GM06990 (cell line): ENCODE measurements around the gene MINDY4.

ENCODE experiments used
- DNase-seq: peaks from one replicate; pipeline ENCODE4 v3.0.0-alpha.2; 2011; ENCODE audit not compliant: insufficient read length; ENCODE audit errors: extremely low read depth
- H3K27me3 ChIP-seq: replicated peaks from 2 replicates; pipeline ENCODE4 v1.6.0; 2011; ENCODE audit warnings: low read length; ENCODE audit not compliant: control insufficient read depth, insufficient read depth
- H3K36me3 ChIP-seq: 2 replicates; pipeline ENCODE4 v1.5.1; 2011; ENCODE audit warnings: low read length; ENCODE audit not compliant: control insufficient read depth, insufficient read depth
- H3K4me3 ChIP-seq: replicated peaks from 2 replicates; pipeline ENCODE4 v1.5.1; 2011; ENCODE audit warnings: low read depth, mild to moderate bottlenecking, control low read depth, low read length
- CTCF ChIP-seq: IDR thresholded peaks from 2 replicates; pipeline ENCODE4 v1.5.1; 2011; ENCODE audit warnings: low read length, control low read depth, mild to moderate bottlenecking, inconsistent platforms; ENCODE audit not compliant: insufficient read depth, poor library complexity, severe bottlenecking

Gene MINDY4

GRCh38 chr7:30770845-30771173 is 408 bp upstream of the MINDY4 start:
- Histone ChIP-seq H3K4me3 (peak overlapping the region; percentile 83), H3K27me3 (no peaks in the 10 kb centered on the region), H3K36me3 (no peaks in the 10 kb centered on the region)
- TF ChIP-seq CTCF: no peak
- DNase-seq: no peak

GRCh38 chr7:30771880-30772425 is 736 bp downstream of the MINDY4 start:
- peak; percentile 24 for DNase-seq
- no peak for TF ChIP-seq CTCF
- no peaks in the 10 kb centered on the region for H3K27me3 ChIP-seq

GRCh38 chr7:30772984-30773383 is 1.8 kb downstream of the MINDY4 start:
- no peaks in the 10 kb centered on the region for H3K27me3 ChIP-seq

More at GRCh38 chr7:30771880-30772425, 736 bp downstream of the MINDY4 start:
- H3K36me3 ChIP-seq: no peaks in the 10 kb centered on the region
- H3K4me3 ChIP-seq: peak overlapping the region; percentile 83

GRCh38 chr7:30775992-30776391 is 4.8 kb downstream of the MINDY4 start:
- no peak for DNase-seq
- TF ChIP-seq CTCF: no peak
- Histone ChIP-seq H3K4me3 (no peak overlapping the region), H3K36me3 (no peaks in the 10 kb centered on the region), H3K27me3 (no peaks in the 10 kb centered on the region)

More at GRCh38 chr7:30772984-30773383, 1.8 kb downstream of the MINDY4 start:
- no peak for TF ChIP-seq CTCF
- H3K4me3 ChIP-seq: no peak overlapping the region
- H3K36me3 ChIP-seq: no peaks in the 10 kb centered on the region
- DNase-seq: no peak

- no peak for DNase-seq
- Histone ChIP-seq H3K4me3 (no peak overlapping the region), H3K36me3 (no peaks in the 10 kb centered on the region), H3K27me3 (no peaks in the 10 kb centered on the region)
- no peak for TF ChIP-seq CTCF
Measured at GRCh38 chr7:30776971-30777370, 5.8 kb downstream of the MINDY4 start.
